Thoracic aorta (tissue), 2 donors: ENCODE results near the gene CASZ1. TPM values are rescaled to one million over a fixed set of nuclear protein-coding genes. Genes with fewer than 3 reads are reported as not detected.

Source experiments
- ATAC-seq: fragments of 150-250 bp; one replicate; pipeline ENCODE4 v1.8.0; 2017; ENCODE audit warnings: low read depth; ENCODE audit not compliant: insufficient number of reproducible peaks, low FRiP score
- DNase-seq: peaks from one replicate; pipeline ENCODE4 v3.0.0-alpha.2; 2020; ENCODE audit warnings: low spot score
- H3K27ac ChIP-seq, 2 donors: fragments of 200-600 bp; sonication (generic); 1 replicate in 1 of 2; 2 replicates in 1 of 2; pipeline ENCODE4 v1.5.1; 2016; ENCODE audit warnings: mild to moderate bottlenecking in 2 of 2, moderate library complexity in 2 of 2
- H3K27me3 ChIP-seq: fragments of 200-600 bp; sonication (generic); replicated peaks from 2 replicates; pipeline ENCODE4 v1.6.0; 2016; ENCODE audit warnings: mild to moderate bottlenecking; ENCODE audit not compliant: insufficient read depth
- H3K36me3 ChIP-seq: fragments of 200-600 bp; sonication (generic); one replicate; pipeline ENCODE4 v1.5.1; 2016
- H3K4me1 ChIP-seq, 2 donors: fragments of 200-600 bp; sonication (generic); 1 replicate in 1 of 2; 2 replicates in 1 of 2; pipeline versions ENCODE4 v1.5.1 to v1.6.0; 2016; ENCODE audit warnings: low read depth in 2 of 2, mild to moderate bottlenecking in 1 of 2; ENCODE audit not compliant: control insufficient read depth in 1 of 2
- H3K4me3 ChIP-seq: fragments of 200-600 bp; sonication (generic); 2 replicates; pipeline ENCODE4 v1.5.1; 2016; ENCODE audit warnings: mild to moderate bottlenecking
- H3K9me3 ChIP-seq: fragments of 200-600 bp; sonication (generic); 2 replicates; pipeline ENCODE4 v1.5.1; 2016
- CTCF ChIP-seq: fragments of 200-600 bp; sonication (generic); IDR thresholded peaks from one replicate; pipeline ENCODE4 v1.5.1; 2019; ENCODE audit warnings: antibody characterized with exemption
- total RNA-seq, 2 donors: library from RNA; depleted of rRNA; stranded (reverse); fragments of >200 nt; gene quantifications; one replicate each; pipeline versions ENCODE4 v1.1.0 to v1.2.3, GENCODE V29; 2016

The CASZ1 gene
- total RNA-seq, 2 donors from 2014 or later, result 20.6 to 27.9 TPM

GRCh38 chr1:10697621-10698160 is 98.8 kb downstream of the CASZ1 start:
- no peak for TF ChIP-seq CTCF
- no peak for ATAC-seq
- H3K4me3 ChIP-seq, result no peak overlapping the region
- no peaks in the 10 kb centered on the region for H3K27me3 ChIP-seq
- H3K4me1 ChIP-seq, result peaks cover 6 to 14% of the 10 kb centered on the region in 2 donors
- no peak for DNase-seq
- no peaks in the 10 kb centered on the region for H3K36me3 ChIP-seq
- H3K9me3 ChIP-seq, result no peaks in the 10 kb centered on the region
- H3K27ac ChIP-seq, result no peak overlapping the region

GRCh38 chr1:10696977-10697376 is 99.5 kb downstream of the CASZ1 start:
- no peak overlapping the region for H3K4me3 ChIP-seq
- H3K9me3 ChIP-seq, result no peaks in the 10 kb centered on the region
- no peak overlapping the region for H3K27ac ChIP-seq
- ATAC-seq (no peak), DNase-seq (no peak)
- peaks cover 9 to 21% of the 10 kb centered on the region in 2 donors for H3K4me1 ChIP-seq
- no peak for TF ChIP-seq CTCF
- no peaks in the 10 kb centered on the region for H3K27me3 ChIP-seq
- H3K36me3 ChIP-seq, result no peaks in the 10 kb centered on the region

- no peaks in the 10 kb centered on the region for H3K36me3 ChIP-seq
- H3K4me1 ChIP-seq, result peaks cover 14 to 40% of the 10 kb centered on the region in 2 donors
- peak; percentile 20 for ATAC-seq
- no peaks in the 10 kb centered on the region for H3K27me3 ChIP-seq
- no peak for TF ChIP-seq CTCF
- H3K9me3 ChIP-seq, result no peaks in the 10 kb centered on the region
- peak overlapping the region; percentile 79 to 83 for H3K27ac ChIP-seq
- peak overlapping the region; percentile 80 for H3K4me3 ChIP-seq
- peak; percentile 57 for DNase-seq
Measured at GRCh38 chr1:10694633-10695627, 101.5 kb downstream of the CASZ1 start.

GRCh38 chr1:10694274-10694632 is 102.2 kb downstream of the CASZ1 start:
- Histone ChIP-seq H3K27me3 (no peaks in the 10 kb centered on the region), H3K27ac (peak overlapping the region; percentile 85 to 90), H3K9me3 (no peaks in the 10 kb centered on the region), H3K4me3 (peak overlapping the region; percentile 97), H3K4me1 (peaks cover 19 to 47% of the 10 kb centered on the region in 2 donors), H3K36me3 (no peaks in the 10 kb centered on the region)
- no peak for TF ChIP-seq CTCF
- peak; percentile 57 for ATAC-seq
- no peak for DNase-seq

GRCh38 chr1:10693497-10694273 is 102.8 kb downstream of the CASZ1 start:
- ATAC-seq (no peak), DNase-seq (no peak)
- Histone ChIP-seq H3K27me3 (no peaks in the 10 kb centered on the region), H3K27ac (peak overlapping the region; percentile 85 to 90), H3K4me3 (peak overlapping the region; percentile 97), H3K4me1 (peaks cover 25 to 53% of the 10 kb centered on the region in 2 donors), H3K9me3 (no peaks in the 10 kb centered on the region), H3K36me3 (no peaks in the 10 kb centered on the region)
- no peak for TF ChIP-seq CTCF
